ENCODE data around the gene GAL3ST2.

GRCh38 chr2:241746084-241746483 lies 30.5 kb upstream of the GAL3ST2 start:
- no peak for TF ChIP-seq EP300 (IDR thresholded peaks at IDR 0.05; ENCODE audit: borderline replicate concordance in 1 of 2, low read depth in 2 of 2, low read length in 2 of 2)
- no peak for TF ChIP-seq CHD2 (IDR thresholded peaks at IDR 0.05; ENCODE audit: low read length)
- no peak for TF ChIP-seq SIN3A (conservative IDR thresholded peaks at IDR 0.05 in 1 of 2, IDR thresholded peaks at IDR 0.05 in 1 of 2; ENCODE audit: low read depth in 1 of 2, low read length in 2 of 2)
- no peak for TF ChIP-seq CTCF (IDR thresholded peaks at IDR 0.05; ENCODE audit: control extremely low read depth in 1 of 3, insufficient read depth in 1 of 3, low read depth in 1 of 3, low read length in 3 of 3)
- TF ChIP-seq CBX5 (IDR thresholded peaks at IDR 0.05; ENCODE audit: low read depth, low read length) = no peak

All from H1 (cell line).